Ovary (tissue), 3 donors: ENCODE results near the gene ASB5.

Experiments used
- CTCF ChIP-seq, 3 donors: fragments of 450-650 bp in 2 of 3; fragments of 200-600 bp in 1 of 3; IDR thresholded peaks; one replicate each; pipeline versions ENCODE4 v1.5.1 to v1.8.0; 2016 to 2022; ENCODE audit warnings: antibody characterized with exemption in 3 of 3, mild to moderate bottlenecking in 1 of 3
- EP300 ChIP-seq: sonication (generic); formaldehyde crosslinking; IDR thresholded peaks from one replicate; pipeline ENCODE4 v1.6.1; 2017; ENCODE audit warnings: antibody characterized with exemption
- POLR2A ChIP-seq: fragments of 450-650 bp; IDR thresholded peaks from one replicate; pipeline ENCODE4 v1.6.1; 2017; ENCODE audit warnings: antibody characterized with exemption, mild to moderate bottlenecking, moderate library complexity
- donor health status: DM: no; HTN: no; CAD: no.

- TF ChIP-seq CTCF (IDR thresholded peaks at IDR 0.05), result no peak
- TF ChIP-seq EP300, result no peak
- TF ChIP-seq POLR2A, result no peak
Measured at GRCh38 chr4:176298664-176299063, 29.6 kb upstream of the ASB5 start.
